B cell (primary cell): ENCODE measurements around the gene ARGLU1. TPM values are rescaled to one million over a fixed set of nuclear protein-coding genes. Genes with fewer than 3 reads are reported as not detected.

Experiments
- ATAC-seq: fragments of 200-7000 bp; cut with Tn5 transposase; one replicate; pipeline ENCODE4 v1.10.0; 2021; ENCODE audit warnings: low read depth, mild to moderate bottlenecking, moderate number of reproducible peaks, moderate library complexity
- CTCF ChIA-PET: fragments of 350-600 bp; sonication (Branson Sonifier 250); formaldehyde crosslinking; loops from one replicate; lab custom pipeline; 2021; ENCODE audit warnings: antibody characterized with exemption, inconsistent platforms; lab: Charles Lee
- POLR2A ChIA-PET: fragments of 350-600 bp; sonication (Branson Sonifier 250); formaldehyde crosslinking; loops from one replicate; lab custom pipeline; 2021; ENCODE audit warnings: antibody characterized with exemption; lab: Charles Lee
- DNase-seq: peaks from one replicate; pipeline ENCODE4 v3.0.0; 2013
- H2AFZ ChIP-seq: 2 replicates; pipeline ENCODE4 v1.6.1; 2012; ENCODE audit warnings: mild to moderate bottlenecking, low read depth, low read length; ENCODE audit not compliant: insufficient read depth, poor library complexity, severe bottlenecking
- H3K27ac ChIP-seq, 2 donors: 1 replicate in 1 of 2; 2 replicates in 1 of 2; pipeline ENCODE4 v1.5.1; 2012 to 2013; ENCODE audit warnings: low read length in 2 of 2, mild to moderate bottlenecking in 2 of 2, moderate library complexity in 1 of 2
- H3K27me3 ChIP-seq, 4 experiments: fragments of 200-600 bp in 1 of 4; sonication (generic) in 1 of 4; replicated peaks in 1 of 4; 1 replicate in 2 of 4; 2 replicates in 2 of 4; pipeline versions ENCODE4 v1.6.1 to v1.7.0; 2013 to 2016; ENCODE audit warnings: low read length in 3 of 4, mild to moderate bottlenecking in 2 of 4, mixed read lengths in 1 of 4, moderate library complexity in 1 of 4; ENCODE audit not compliant: insufficient read depth in 4 of 4, control insufficient read depth in 3 of 4; ENCODE audit errors: control extremely low read depth in 1 of 4
- H3K36me3 ChIP-seq, 2 experiments: replicated peaks in 1 of 2; 1 replicate in 1 of 2; 2 replicates in 1 of 2; pipeline versions ENCODE4 v1.6.1 to v1.7.1; 2013; ENCODE audit warnings: low read length in 1 of 2; ENCODE audit not compliant: insufficient read depth in 2 of 2, control insufficient read depth in 1 of 2; ENCODE audit errors: control extremely low read depth in 1 of 2, extremely low read depth in 1 of 2
- H3K4me1 ChIP-seq, 2 donors: fragments of 200-600 bp in 1 of 2; sonication (generic) in 1 of 2; 1 replicate in 1 of 2; 2 replicates in 1 of 2; pipeline versions ENCODE4 v1.5.1 to v1.6.1; 2013 to 2017; ENCODE audit warnings: low read length in 2 of 2; ENCODE audit not compliant: control insufficient read depth in 2 of 2, insufficient read depth in 2 of 2
- H3K4me2 ChIP-seq: replicated peaks from 2 replicates; pipeline ENCODE3; 2012; ENCODE audit warnings: mild to moderate bottlenecking, low read depth, low read length; ENCODE audit not compliant: poor library complexity, severe bottlenecking
- H3K4me3 ChIP-seq, 5 experiments: fragments of 200-600 bp in 1 of 5; sonication (generic) in 1 of 5; 1 replicate in 3 of 5; 2 replicates in 2 of 5; pipeline versions ENCODE4 v1.5.1 to v1.7.0; 2011 to 2016; ENCODE audit warnings: low read length in 4 of 5, mild to moderate bottlenecking in 4 of 5, low read depth in 2 of 5, control low read depth in 1 of 5, moderate library complexity in 1 of 5; ENCODE audit not compliant: insufficient read depth in 1 of 5; ENCODE audit errors: control extremely low read depth in 1 of 5, extremely low read depth in 1 of 5
- H3K79me2 ChIP-seq: fragments of 200-600 bp; sonication (generic); one replicate; pipeline ENCODE4 v1.6.0; 2016; ENCODE audit warnings: low read length; ENCODE audit not compliant: control insufficient read depth, insufficient read depth
- H3K9ac ChIP-seq: fragments of 200-600 bp; sonication (generic); 2 replicates; pipeline ENCODE4 v1.6.1; 2017; ENCODE audit warnings: mild to moderate bottlenecking, low read length, moderate library complexity
- H3K9me3 ChIP-seq, 3 donors: one replicate each; pipeline versions ENCODE4 v1.6.1 to v1.7.1; 2013; ENCODE audit warnings: low read length in 2 of 3; ENCODE audit not compliant: control insufficient read depth in 2 of 3, insufficient read depth in 1 of 3; ENCODE audit errors: control extremely low read depth in 1 of 3
- H4K20me1 ChIP-seq: 2 replicates; pipeline ENCODE4 v1.6.0; 2012; ENCODE audit warnings: mild to moderate bottlenecking, low read length; ENCODE audit not compliant: insufficient read depth, control insufficient read depth, poor library complexity, severe bottlenecking
- H3K27ac Mint-ChIP-seq: one replicate; pipeline ENCODE4 v1.8.0; 2021; ENCODE audit warnings: mixed read lengths
- H3K27me3 Mint-ChIP-seq: one replicate; pipeline ENCODE4 v1.8.0; 2021; ENCODE audit warnings: mixed read lengths
- H3K4me1 Mint-ChIP-seq: one replicate; pipeline ENCODE4 v1.8.0; 2021; ENCODE audit warnings: mixed read lengths
- H3K4me3 Mint-ChIP-seq: one replicate; pipeline ENCODE4 v1.8.0; 2021; ENCODE audit warnings: mixed read lengths
- H3K9me3 Mint-ChIP-seq: one replicate; pipeline ENCODE4 v1.8.0; 2022; ENCODE audit warnings: mixed read lengths; ENCODE audit not compliant: insufficient read depth
- CTCF ChIP-seq: fragments of 200-600 bp; IDR thresholded peaks from one replicate; pipeline ENCODE4 v1.8.0; 2022; ENCODE audit warnings: antibody characterized with exemption, mild to moderate bottlenecking
- EZH2 ChIP-seq: IDR thresholded peaks from 2 replicates; pipeline ENCODE4 v1.6.1; 2012; ENCODE audit warnings: borderline replicate concordance, low read depth, mild to moderate bottlenecking, moderate library complexity, low read length; ENCODE audit not compliant: insufficient read depth, poor library complexity, severe bottlenecking
- WGBS: methylation state at CpG from one replicate; pipeline ENCODE4 v1.1.5; 2013; ENCODE audit warnings: missing lambda C conversion rate; ENCODE audit not compliant: insufficient coverage; 5-methylcytosine and 5-hydroxymethylcytosine counted together
- intact Hi-C: fragments of 100-400 bp; cut with micrococcal nuclease; formaldehyde crosslinking; loops from one replicate; pipeline ENCODE4 v1.10.0; 2022
- polyA plus RNA-seq: library from polyadenylated mRNA; depleted of rRNA; stranded (reverse); fragments of >200 nt; gene quantifications from 2 replicates; pipeline ENCODE4 v1.2.3, GENCODE V29; 2012
- total RNA-seq, 2 donors: library from RNA; stranded (reverse); fragments of 120-200 nt in 1 of 2; gene quantifications; 1 replicate in 1 of 2; 2 replicates in 1 of 2; pipeline versions ENCODE4 v1.2.3 to v1.2.4, GENCODE V29; 2013 to 2022

ARGLU1 gene
- total and polyA plus RNA-seq, 2 donors (not counting 1 experiment from before 2014, with no cell fraction given) = 170 to 261 TPM

- intact Hi-C loops = loop anchor here (1.0 to 10.0 kb wide), 3 partner anchors 32 to 1963 kb away; no protein-coding TSS in a partner anchor
- Histone ChIP-seq H3K36me3 (no peaks in the 10 kb centered on the region), H3K9ac (peak overlapping the region; percentile 80), H3K27me3 (peaks cover 0 to 46% (median 32%) of the 10 kb centered on the region in 4 experiments), H3K79me2 (no peaks in the 10 kb centered on the region), H3K27ac (no peak overlapping the region), H3K4me3 (peak overlapping the region; percentile 10 to 83 (median 64)), H3K4me1 (peaks cover 25 to 28% of the 10 kb centered on the region in 2 donors), H3K4me2 (peak overlapping the region; percentile 99), H4K20me1 (no peaks in the 10 kb centered on the region), H2AFZ (peak overlapping the region; percentile 90), H3K9me3 (peaks cover 0 to 7% (median 0%) of the 10 kb centered on the region in 3 donors)
- ChIA-PET CTCF (interaction anchor here (4.5 kb wide), 1 partner anchor 32 kb away, joined by 56 read pairs; the partner anchor contains the start of gene ARGLU1), POLR2A (interaction anchor here (2.0 kb wide), 1 partner anchor 33 kb away, joined by 5 read pairs; the partner anchor contains the start of gene ARGLU1)
- 2% methylated on average over 121 of the region's 121 CpGs for WGBS
- peak; percentile 64 for DNase-seq
- peaks cover 40% of the 10 kb centered on the region for H3K27me3 Mint-ChIP-seq
- ATAC-seq = no peak
- TF ChIP-seq EZH2 = no peak
- TF ChIP-seq CTCF = no peak
- no peaks in the 10 kb centered on the region for H3K9me3 Mint-ChIP-seq
- H3K27ac Mint-ChIP-seq = peak overlapping the region; percentile 75
- H3K4me3 Mint-ChIP-seq = peak overlapping the region; percentile 95
- H3K4me1 Mint-ChIP-seq = peaks cover 17% of the 10 kb centered on the region
Observed at GRCh38 chr13:106534639-106535551, 33.0 kb downstream of the ARGLU1 start.
